Brain pericyte (primary cell): ENCODE results near the gene PCDHB14.
"Not testable (repeated sequence)": the region's sequence is repeated elsewhere in the genome, so short reads cannot be mapped to it uniquely, and the experiment has no call there.

Experiments
- DNase-seq: peaks from one replicate; pipeline ENCODE4 v3.0.0-alpha.2; 2012; ENCODE audit warnings: low read depth, low spot score

Gene PCDHB14

DNA sequence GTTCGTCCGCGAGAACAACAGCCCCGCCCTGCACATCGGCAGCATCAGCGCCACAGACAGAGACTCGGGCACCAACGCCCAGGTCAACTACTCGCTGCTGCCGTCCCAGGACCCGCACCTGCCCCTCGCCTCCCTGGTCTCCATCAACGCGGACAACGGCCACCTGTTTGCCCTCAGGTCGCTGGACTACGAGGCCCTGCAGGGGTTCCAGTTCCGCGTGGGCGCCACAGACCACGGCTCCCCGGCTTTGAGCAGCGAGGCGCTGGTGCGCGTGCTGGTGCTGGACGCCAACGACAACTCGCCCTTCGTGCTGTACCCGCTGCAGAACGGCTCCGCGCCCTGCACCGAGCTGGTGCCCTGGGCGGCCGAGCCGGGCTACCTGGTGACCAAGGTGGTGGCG is 12.9 kb upstream of the PCDHB14 start:
- not testable (repeated sequence) for DNase-seq

DNA sequence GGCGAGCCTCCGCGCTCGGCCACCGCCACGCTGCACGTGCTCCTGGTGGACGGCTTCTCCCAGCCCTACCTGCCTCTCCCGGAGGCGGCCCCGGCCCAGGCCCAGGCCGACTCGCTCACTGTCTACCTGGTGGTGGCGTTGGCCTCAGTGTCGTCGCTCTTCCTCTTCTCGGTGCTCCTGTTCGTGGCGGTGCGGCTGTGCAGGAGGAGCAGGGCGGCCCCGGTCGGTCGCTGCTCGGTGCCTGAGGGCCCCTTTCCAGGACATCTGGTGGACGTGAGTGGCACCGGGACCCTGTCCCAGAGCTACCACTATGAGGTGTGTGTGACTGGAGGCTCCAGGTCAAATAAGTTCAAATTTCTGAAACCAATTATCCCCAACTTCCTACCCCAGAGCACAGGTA is 12.3 kb upstream of the PCDHB14 start:
- not testable (repeated sequence) for DNase-seq

DNA sequence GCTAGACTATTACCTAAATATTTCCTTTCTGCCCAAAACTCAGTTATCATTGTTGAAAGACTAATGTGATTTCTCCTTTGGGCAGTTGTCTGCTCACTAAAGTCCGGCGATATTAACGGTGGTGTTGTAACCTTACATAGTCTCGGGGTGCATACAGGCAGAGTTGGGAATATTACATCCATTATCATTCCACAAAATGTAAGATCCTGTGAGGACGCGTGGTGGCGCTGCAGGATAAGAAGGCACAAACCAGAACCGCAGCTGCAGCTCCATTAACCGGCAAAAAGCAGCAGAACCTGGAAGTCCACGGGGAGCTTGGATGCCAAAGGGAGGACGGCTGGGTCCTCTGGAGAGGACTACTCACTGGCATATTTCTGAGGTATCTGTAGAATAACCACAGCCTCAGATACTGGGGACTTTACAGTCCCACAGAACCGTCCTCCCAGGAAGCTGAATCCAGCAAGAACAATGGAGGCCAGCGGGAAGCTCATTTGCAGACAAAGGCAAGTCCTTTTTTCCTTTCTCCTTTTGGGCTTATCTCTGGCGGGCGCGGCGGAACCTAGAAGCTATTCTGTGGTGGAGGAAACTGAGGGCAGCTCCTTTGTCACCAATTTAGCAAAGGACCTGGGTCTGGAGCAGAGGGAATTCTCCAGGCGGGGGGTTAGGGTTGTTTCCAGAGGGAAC is 9.3 kb upstream of the PCDHB14 start, which contains the start of gene PCDHB13:
TSS of gene PCDHB13 (plus strand) at position 264 of the 684 bp plus-strand sequence. CDS start at position 469, 205 bp downstream.
- DNase-seq: not testable (repeated sequence)

DNA sequence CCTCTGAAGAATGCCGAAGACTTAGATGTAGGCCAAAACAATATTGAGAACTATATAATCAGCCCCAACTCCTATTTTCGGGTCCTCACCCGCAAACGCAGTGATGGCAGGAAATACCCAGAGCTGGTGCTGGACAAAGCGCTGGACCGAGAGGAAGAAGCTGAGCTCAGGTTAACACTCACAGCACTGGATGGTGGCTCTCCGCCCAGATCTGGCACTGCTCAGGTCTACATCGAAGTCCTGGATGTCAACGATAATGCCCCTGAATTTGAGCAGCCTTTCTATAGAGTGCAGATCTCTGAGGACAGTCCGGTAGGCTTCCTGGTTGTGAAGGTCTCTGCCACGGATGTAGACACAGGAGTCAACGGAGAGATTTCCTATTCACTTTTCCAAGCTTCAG is 8.6 kb upstream of the PCDHB14 start:
- not testable (repeated sequence) for DNase-seq

DNA sequence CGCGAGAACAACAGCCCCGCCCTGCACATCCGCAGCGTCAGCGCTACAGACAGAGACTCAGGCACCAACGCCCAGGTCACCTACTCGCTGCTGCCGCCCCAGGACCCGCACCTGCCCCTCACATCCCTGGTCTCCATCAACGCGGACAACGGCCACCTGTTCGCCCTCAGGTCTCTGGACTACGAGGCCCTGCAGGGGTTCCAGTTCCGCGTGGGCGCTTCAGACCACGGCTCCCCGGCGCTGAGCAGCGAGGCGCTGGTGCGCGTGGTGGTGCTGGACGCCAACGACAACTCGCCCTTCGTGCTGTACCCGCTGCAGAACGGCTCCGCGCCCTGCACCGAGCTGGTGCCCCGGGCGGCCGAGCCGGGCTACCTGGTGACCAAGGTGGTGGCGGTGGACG is 7.6 kb upstream of the PCDHB14 start:
- DNase-seq: not testable (repeated sequence)

DNA sequence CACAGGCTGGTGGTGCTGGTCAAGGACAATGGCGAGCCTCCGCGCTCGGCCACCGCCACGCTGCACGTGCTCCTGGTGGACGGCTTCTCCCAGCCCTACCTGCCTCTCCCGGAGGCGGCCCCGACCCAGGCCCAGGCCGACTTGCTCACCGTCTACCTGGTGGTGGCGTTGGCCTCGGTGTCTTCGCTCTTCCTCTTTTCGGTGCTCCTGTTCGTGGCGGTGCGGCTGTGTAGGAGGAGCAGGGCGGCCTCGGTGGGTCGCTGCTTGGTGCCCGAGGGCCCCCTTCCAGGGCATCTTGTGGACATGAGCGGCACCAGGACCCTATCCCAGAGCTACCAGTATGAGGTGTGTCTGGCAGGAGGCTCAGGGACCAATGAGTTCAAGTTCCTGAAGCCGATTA is 7.1 kb upstream of the PCDHB14 start:
- DNase-seq: not testable (repeated sequence)

DNA sequence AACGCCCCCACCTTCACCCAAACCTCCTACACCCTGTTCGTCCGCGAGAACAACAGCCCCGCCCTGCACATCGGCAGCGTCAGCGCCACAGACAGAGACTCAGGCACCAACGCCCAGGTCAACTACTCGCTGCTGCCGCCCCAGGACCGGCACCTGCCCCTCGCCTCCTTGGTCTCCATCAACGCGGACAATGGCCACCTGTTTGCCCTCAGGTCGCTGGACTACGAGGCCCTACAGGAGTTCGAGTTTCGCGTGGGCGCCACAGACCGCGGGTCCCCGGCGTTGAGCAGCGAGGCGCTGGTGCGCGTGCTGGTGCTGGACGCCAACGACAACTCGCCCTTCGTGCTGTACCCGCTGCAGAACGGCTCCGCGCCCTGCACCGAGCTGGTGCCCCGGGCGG is 1.7 kb downstream of the PCDHB14 start:
- DNase-seq: not testable (repeated sequence)

DNA sequence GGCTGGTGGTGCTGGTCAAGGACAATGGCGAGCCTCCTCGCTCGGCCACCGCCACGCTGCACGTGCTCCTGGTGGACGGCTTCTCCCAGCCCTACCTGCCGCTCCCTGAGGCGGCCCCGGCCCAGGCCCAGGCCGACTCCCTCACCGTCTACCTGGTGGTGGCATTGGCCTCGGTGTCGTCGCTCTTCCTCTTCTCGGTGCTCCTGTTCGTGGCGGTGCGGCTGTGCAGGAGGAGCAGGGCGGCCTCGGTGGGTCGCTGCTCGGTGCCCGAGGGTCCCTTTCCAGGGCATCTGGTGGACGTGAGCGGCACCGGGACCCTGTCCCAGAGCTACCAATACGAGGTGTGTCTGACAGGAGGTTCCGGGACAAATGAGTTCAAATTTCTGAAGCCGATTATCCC is 2.3 kb downstream of the PCDHB14 start:
- not testable (repeated sequence) for DNase-seq

DNA sequence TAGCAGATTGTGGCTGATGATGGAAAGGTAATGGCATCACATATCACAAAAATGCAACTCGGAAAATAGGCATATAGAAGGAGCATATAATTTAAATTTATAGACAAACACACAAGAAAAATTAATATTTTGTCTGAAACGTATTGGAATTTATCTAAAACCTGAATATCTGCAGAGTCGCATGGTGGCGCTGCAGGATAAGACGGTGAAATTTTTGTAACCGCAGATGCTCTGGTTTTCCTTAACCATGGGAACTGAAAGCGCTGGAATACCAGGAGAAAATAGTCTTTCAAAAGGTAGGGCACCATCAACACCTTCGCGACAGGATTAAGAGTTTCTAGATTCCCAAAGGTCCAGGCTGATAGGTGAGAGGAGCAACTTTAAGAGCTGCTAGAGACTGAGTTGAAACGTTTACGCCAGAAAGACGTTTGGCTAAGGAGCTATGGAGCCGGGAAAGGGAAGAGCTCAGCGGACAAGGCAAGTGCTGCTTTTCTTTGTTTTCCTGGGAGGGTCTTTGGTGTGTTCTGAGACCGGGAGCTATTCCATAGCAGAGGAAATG is 11.0 kb downstream of the PCDHB14 start:
- DNase-seq: no peak

DNA sequence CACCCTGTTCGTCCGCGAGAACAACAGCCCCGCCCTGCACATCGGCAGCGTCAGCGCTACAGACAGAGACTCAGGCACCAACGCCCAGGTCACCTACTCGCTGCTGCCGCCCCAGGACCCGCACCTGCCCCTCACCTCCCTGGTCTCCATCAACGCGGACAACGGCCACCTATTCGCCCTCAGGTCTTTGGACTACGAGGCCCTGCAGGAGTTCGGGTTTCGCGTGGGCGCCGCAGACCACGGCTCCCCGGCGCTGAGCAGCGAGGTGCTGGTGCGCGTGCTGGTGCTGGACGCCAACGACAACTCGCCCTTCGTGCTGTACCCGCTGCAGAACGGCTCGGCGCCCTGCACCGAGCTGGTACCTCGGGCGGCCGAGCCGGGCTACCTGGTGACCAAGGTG is 12.8 kb downstream of the PCDHB14 start:
- not testable (repeated sequence) for DNase-seq

DNA sequence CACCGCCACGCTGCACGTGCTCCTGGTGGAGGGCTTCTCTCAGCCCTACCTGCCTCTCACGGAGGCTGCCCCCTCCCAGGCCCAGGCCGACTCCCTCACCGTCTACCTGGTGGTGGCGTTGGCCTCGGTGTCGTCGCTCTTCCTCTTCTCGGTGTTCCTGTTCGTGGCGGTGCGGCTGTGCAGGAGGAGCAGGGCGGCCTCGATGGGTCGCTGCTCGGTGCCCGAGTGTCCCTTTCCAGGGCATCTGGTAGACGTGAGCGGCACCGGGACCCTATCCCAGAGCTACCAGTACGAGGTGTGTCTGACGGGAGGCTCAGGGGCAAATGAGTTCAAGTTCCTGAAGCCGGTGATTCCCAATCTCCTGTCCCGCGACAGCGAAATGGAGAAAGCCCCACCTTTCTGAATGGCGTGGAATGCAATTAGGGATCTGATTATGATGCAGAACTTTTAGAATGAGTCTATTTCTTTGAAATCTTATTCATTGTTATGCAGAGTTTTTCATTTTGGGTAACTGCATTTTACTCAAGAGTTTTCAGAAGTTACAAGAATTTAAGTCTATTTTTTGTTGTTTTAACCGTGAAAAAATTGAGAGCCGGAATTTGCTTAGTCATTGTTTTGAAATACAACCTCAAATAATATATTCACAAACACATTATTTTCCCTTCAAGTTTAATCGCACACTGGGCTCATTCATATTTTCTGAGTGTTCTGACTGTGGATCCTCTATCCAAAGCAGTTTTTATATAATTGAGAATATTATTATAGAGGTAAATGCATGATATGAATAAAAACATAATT is 13.6 kb downstream of the PCDHB14 start:
- no peak for DNase-seq

DNA sequence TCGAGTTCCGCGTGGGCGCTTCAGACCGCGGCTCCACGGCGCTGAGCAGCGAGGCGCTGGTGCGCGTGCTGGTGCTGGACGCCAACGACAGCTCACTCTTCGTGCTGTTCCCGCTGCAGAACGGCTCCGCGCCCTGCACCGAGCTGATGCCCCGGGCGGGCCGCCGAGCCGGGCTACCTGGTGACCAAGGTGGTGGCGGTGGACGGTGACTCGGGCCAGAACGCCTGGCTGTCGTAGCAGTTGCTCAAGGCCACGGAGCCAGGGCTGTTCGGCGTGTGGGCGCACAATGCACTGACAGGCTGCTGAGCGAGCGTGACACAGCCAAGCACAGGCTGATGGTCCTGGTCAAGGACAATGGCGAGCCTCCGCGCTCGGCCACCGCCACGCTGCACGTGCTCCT is 18.4 kb downstream of the PCDHB14 start:
- DNase-seq: no peak

DNA sequence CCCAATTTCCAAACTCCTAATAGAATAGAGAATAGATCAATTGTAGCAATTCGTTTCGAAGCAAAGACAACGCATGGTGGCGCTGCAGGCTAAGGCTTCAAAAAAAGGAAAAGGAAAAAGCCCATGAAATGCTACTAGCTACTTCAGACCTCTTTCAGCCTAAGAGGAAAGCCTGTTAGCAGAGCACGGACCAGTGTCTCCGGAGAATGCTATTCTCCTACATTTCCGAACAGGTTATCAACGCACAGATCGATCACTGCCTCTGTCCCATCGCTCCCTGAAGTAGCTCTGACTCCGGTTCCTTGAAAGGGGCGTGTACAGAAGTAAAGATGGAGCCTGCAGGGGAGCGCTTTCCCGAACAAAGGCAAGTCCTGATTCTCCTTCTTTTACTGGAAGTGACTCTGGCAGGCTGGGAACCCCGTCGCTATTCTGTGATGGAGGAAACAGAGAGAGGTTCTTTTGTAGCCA is 22.1 kb downstream of the PCDHB14 start, which contains the start of gene PCDHB15:
TSS of gene PCDHB15 (plus strand) at position 146 of the 468 bp plus-strand sequence. CDS start at position 330, 184 bp downstream.
- no peak for DNase-seq

DNA sequence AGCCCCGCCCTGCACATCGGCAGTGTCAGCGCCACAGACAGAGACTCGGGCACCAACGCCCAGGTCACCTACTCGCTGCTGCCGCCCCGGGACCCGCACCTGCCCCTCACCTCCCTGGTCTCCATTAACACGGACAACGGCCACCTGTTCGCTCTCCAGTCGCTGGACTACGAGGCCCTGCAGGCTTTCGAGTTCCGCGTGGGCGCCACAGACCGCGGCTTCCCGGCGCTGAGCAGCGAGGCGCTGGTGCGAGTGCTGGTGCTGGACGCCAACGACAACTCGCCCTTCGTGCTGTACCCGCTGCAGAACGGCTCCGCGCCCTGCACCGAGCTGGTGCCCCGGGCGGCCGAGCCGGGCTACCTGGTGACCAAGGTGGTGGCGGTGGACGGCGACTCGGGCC is 23.8 kb downstream of the PCDHB14 start:
- not testable (repeated sequence) for DNase-seq

DNA sequence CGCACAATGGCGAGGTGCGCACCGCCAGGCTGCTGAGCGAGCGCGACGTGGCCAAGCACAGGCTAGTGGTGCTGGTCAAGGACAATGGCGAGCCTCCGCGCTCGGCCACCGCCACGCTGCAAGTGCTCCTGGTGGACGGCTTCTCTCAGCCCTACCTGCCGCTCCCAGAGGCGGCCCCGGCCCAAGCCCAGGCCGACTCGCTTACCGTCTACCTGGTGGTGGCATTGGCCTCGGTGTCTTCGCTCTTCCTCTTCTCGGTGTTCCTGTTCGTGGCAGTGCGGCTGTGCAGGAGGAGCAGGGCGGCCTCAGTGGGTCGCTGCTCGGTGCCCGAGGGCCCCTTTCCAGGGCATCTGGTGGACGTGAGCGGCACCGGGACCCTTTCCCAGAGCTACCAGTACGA is 24.3 kb downstream of the PCDHB14 start:
- not testable (repeated sequence) for DNase-seq

DNA sequence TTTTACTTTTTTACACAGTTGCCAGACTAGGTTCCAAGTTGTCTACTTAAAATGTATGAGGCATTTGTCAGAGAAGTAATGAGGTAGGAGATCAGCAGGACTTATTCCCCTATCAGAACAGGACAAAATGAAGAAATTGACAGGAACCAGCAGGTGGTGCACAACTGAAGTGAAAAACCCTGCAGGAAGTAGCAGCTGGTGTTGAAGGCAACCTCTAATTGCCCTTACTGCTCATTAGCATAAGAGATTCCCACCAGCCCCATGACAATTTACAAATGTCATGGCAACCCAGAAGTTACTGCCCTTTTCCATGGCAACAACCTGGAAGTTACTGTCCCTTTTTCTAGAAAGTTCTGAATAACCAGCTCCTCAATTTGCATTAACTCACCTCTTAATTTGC is 27.4 kb downstream of the PCDHB14 start:
- DNase-seq: no peak

DNA sequence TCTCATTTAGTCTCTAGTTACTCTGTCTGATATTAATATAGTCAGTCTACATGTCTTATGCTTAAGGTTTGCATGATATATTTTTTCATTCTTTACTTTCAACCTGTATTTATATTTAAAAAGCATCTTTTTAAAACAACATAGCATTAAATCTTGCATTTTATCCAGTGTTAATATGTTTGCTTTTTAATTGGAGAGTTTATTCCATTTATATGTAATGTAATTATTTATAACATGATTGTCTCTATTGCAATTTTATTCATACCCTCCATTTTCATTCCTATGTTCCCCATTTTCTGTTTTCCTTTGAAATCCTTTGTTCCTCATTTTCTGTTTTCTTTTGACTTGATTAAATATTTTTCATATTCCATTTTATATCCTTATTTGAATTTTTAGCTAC is 35.3 kb downstream of the PCDHB14 start:
- no peak for DNase-seq

DNA sequence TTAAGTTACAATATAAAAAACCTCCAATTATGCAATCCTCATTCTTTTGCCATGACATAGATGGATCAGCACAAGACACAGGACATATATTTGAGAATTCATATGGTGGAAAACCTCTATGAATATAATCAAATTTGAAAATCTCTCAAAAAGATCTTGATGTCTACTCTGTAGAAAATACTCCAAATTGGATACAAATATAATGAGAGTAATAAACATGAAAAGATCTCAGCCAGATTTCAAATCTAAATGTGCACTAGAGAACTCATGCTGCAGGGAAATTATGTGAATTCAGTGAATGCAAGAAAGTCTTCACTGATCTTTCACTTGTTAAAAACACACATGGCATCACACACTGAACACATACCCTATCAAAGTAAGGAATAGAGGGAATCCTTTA is 35.8 kb downstream of the PCDHB14 start:
- DNase-seq: no peak

DNA sequence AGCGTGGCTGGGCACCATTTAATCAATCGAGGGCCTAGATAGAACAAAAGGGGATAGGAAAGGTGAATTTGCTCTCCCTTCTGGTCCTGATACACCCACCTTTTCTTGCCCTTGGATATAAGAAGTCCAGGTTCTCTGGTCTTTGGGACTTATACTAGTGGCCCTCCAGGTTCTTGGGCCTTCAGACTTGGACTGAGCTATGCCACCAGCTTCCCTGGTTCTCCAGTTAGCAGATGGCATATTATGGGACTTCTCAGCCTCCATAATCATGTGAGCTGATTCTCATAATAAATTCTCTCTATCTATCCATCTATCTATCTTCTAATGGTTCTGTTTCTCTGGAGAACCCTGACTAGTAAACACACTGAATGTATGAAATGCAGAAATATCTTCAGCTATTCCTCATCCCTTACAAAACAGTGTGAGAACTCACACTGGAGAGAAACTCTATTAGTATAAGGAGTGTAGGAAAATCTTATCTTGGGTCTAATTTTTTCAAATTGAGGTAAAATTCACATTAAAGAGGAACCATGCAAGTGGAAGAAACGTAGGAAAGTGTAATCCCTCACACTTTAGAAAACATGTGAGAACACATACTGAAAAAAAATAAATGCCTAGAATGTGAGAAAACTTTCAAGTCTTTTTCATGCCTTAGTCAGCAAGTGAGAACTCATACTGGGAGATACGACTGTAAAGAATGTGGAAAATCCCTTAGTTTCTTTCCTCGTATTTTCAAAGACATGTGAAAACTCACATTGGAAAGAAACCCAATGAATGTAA is 37.5 kb downstream of the PCDHB14 start:
- no peak for DNase-seq

DNA sequence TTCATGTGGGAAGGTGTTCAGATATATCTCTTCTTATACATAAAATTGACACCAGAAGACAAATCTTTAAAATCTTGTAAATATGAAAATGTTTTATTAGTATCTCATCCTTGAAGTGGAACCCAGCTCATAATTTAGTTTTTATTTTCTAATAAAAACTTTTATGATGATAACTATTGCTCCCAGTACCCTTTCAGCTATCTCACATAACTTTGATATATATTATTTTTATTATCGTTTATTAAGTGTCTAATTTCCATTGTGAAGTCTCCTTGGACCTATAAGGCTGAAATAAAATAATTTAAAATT is 38.0 kb downstream of the PCDHB14 start:
- no peak for DNase-seq

DNA sequence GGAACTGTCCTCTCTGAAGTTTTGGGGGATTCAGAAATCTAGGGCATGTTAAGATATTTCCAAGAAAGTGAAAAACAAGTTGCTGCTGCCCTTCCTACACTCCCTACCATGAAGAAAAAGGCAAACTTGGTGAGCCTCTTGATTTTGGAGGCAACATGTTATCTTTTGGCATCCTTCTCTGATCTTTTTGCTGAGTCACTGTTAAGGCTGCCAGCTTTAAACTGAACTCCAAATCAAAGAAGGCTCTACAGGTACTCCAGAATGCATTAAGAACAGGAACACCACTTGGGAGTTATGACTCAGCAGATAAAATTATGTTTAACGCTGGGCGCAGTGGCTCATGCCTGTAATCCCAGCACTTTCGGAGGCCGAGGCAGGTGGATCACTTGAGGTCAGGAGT is 46.1 kb downstream of the PCDHB14 start:
- DNase-seq: no peak

DNA sequence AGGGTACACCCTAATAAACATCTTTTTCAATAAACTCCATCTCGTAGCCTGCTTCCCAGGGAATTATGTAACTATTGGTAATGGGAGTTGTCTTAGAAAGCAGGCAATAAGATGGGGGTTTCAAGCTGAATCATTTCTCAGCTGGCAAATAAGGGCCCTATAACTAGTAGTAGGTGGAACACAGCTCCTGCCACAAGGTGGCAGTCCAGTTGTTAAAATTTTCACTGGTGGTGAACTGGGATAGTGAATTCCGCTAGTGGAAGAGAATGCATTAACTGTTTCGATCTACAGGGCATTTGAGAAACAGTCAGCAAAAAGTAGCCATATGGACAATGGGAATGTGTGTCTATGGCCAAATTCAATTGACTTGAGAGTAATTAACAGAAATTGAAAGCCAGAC is 49.8 kb downstream of the PCDHB14 start:
- no peak for DNase-seq
